ENCODE data around the gene CPVL. TPM values are rescaled to one million over a fixed set of nuclear protein-coding genes. Genes with fewer than 3 reads are reported as not detected.

The CPVL gene
- total RNA-seq, 4 donors from 2014 or later: 3.9 to 34.1 (median 15.7) TPM

GRCh38 chr7:29163854-29164253 is 17.5 kb upstream of the CPVL start:
- WGBS, 2 donors: 47% methylated on average over 3 of the region's 3 CpGs
- H3K27me3 ChIP-seq: peaks cover 0 to 7% (median 0%) of the 10 kb centered on the region in 4 donors
- H3K4me1 ChIP-seq: no peaks in the 10 kb centered on the region
- intact Hi-C loops (cut with DNase I): no loop called here
- no peak overlapping the region for H3K4me3 ChIP-seq
- H3K36me3 ChIP-seq: no peaks in the 10 kb centered on the region
- DNase-seq: no peak
- no peaks in the 10 kb centered on the region for H3K9me3 ChIP-seq
- no peak overlapping the region for H3K27ac ChIP-seq
- no peak for TF ChIP-seq POLR2A (IDR thresholded peaks at IDR 0.05)
- TF ChIP-seq, protein P1, sequence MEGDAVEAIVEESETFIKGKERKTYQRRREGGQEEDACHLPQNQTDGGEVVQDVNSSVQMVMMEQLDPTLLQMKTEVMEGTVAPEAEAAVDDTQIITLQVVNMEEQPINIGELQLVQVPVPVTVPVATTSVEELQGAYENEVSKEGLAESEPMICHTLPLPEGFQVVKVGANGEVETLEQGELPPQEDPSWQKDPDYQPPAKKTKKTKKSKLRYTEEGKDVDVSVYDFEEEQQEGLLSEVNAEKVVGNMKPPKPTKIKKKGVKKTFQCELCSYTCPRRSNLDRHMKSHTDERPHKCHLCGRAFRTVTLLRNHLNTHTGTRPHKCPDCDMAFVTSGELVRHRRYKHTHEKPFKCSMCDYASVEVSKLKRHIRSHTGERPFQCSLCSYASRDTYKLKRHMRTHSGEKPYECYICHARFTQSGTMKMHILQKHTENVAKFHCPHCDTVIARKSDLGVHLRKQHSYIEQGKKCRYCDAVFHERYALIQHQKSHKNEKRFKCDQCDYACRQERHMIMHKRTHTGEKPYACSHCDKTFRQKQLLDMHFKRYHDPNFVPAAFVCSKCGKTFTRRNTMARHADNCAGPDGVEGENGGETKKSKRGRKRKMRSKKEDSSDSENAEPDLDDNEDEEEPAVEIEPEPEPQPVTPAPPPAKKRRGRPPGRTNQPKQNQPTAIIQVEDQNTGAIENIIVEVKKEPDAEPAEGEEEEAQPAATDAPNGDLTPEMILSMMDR (IDR thresholded peaks at IDR 0.05): no peak

- H3K27ac ChIP-seq: no peak overlapping the region
Measured at GRCh38 chr7:29162577-29162976, 16.2 kb upstream of the CPVL start.

DNA sequence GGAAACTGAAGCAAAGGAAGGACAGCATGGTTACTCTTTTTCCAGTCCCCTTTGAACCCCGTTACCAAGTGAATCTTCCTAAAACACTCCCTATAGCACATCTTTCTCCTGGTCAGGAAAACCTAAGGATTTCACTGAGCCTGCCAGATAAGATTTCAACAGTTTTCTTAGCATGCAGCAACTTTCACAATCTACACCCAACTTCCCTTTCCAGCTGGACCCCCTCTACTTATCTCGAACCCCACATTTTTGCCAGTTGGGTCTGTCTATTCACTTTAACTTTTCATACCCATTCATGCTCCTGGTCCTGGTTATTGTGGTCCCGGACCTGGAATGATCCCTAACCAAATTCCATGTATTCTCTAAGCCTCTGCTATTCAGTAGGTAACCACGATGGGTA is 14.9 kb upstream of the CPVL start:
- H3K36me3 ChIP-seq: no peaks in the 10 kb centered on the region
- 75 to 88% methylated on average over 4 of the region's 4 CpGs for WGBS, 2 donors
- intact Hi-C loops (cut with DNase I): no loop called here
- H3K4me1 ChIP-seq: no peaks in the 10 kb centered on the region
- peaks cover 0 to 19% (median 0%) of the 10 kb centered on the region in 4 donors for H3K27me3 ChIP-seq
- DNase-seq: no peak
- TF ChIP-seq, protein P1 (IDR thresholded peaks at IDR 0.05): no peak
- no peak for TF ChIP-seq POLR2A (IDR thresholded peaks at IDR 0.05)
- no peak overlapping the region for H3K4me3 ChIP-seq
- H3K9me3 ChIP-seq: no peaks in the 10 kb centered on the region
- no peak overlapping the region for H3K27ac ChIP-seq

More at GRCh38 chr7:29162577-29162976, 16.2 kb upstream of the CPVL start:
- Histone ChIP-seq H3K4me1 (no peaks in the 10 kb centered on the region), H3K9me3 (no peaks in the 10 kb centered on the region), H3K4me3 (no peak overlapping the region), H3K27me3 (peaks cover 0 to 14% (median 0%) of the 10 kb centered on the region in 4 donors), H3K36me3 (no peaks in the 10 kb centered on the region)
- TF ChIP-seq, protein P1 (IDR thresholded peaks at IDR 0.05): no peak
- TF ChIP-seq POLR2A (IDR thresholded peaks at IDR 0.05): no peak
- intact Hi-C loops (cut with DNase I): no loop called here
- 78 to 86% methylated on average over 4 to 6 of the region's 6 CpGs for WGBS, 2 donors
- no peak for DNase-seq

- Histone ChIP-seq H3K27ac (no peak overlapping the region), H3K27me3 (peaks cover 0 to 15% (median 0%) of the 10 kb centered on the region in 4 donors), H3K4me3 (no peak overlapping the region), H3K36me3 (no peaks in the 10 kb centered on the region), H3K4me1 (no peaks in the 10 kb centered on the region), H3K9me3 (no peaks in the 10 kb centered on the region)
- intact Hi-C loops (cut with DNase I): no loop called here
- DNase-seq: no peak
- TF ChIP-seq, protein P1 (IDR thresholded peaks at IDR 0.05): no peak
- no peak for TF ChIP-seq POLR2A (IDR thresholded peaks at IDR 0.05)
- 28 to 43% methylated on average over 2 of the region's 2 CpGs for WGBS, 2 donors
Measured at GRCh38 chr7:29160080-29160479, 13.7 kb upstream of the CPVL start.

- no peak for TF ChIP-seq POLR2A (IDR thresholded peaks at IDR 0.05)
- TF ChIP-seq, protein P1 (IDR thresholded peaks at IDR 0.05): no peak
- Histone ChIP-seq H3K9me3 (no peaks in the 10 kb centered on the region), H3K27ac (no peak overlapping the region), H3K4me1 (no peaks in the 10 kb centered on the region), H3K27me3 (peaks cover 0 to 15% (median 0%) of the 10 kb centered on the region in 4 donors), H3K4me3 (no peak overlapping the region), H3K36me3 (no peaks in the 10 kb centered on the region)
- no peak for DNase-seq
- intact Hi-C loops (cut with DNase I): no loop called here
- 46 to 60% methylated on average over 3 of the region's 3 CpGs for WGBS, 2 donors
Measured at GRCh38 chr7:29158795-29159423, 12.6 kb upstream of the CPVL start.

Measured in esophagus squamous epithelium (tissue), 5 donors.